SH-SY5Y (cell line): ENCODE measurements around the gene ADAT1.

Source experiments
- GATA2 ChIP-seq: IDR thresholded peaks from 2 replicates; pipeline ENCODE4 v1.6.1; 2011; ENCODE audit warnings: mild to moderate bottlenecking, low read depth, low read length
- GATA3 ChIP-seq: IDR thresholded peaks from 2 replicates; pipeline ENCODE4 v1.6.1; 2011; ENCODE audit warnings: low read depth, mild to moderate bottlenecking, low read length, moderate library complexity

The ADAT1 gene

DNA sequence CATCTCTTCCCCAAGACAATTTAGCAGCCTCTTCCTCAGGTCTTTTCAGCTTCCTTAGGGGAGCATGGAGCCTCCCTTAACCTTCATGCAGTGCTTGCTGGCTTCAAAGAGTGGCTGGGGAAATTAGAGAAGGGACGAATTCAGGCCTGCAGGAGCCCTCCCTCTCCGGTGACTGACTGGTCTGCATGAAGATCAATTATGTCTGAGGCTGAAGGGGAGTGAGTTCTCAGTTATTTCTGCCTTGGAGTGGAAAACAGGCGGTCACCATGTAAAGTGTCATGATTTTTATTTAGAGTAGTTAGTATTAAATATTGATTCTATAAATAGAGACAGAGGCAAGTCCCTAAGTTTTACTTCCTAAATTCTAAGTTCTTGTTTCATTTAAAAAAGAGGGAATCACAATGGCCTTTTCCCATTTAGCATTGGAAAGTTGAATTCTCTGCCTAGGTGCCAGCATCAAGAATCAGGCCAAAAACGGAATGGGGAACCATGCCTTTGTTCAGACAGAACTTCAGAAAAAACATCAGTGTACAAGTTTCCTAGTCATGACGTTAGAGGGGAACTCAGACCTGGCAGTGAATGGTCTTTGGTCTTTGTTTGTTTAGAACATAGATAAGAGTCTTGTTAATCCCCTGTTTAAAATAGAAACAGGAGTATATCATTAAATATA is 52.5 kb downstream of the ADAT1 start:
- no peak for TF ChIP-seq GATA3
- TF ChIP-seq GATA2, result no peak

DNA sequence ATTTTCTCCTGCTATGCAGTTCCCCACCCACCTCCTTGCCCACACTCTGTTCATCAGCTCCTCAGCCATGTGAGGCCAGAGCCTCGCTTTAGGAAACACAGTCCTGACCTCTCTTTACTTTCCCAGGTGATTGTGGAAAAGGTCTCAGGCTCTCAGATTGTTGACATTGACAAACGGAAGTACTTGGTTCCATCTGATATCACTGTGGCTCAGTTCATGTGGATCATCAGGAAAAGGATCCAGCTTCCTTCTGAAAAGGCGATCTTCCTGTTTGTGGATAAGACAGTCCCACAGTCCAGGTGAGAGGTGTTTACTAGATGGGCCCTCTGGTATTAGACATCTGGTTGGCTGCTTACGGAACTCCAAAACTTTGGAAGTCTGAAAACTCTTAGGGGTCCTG is 55.2 kb downstream of the ADAT1 start:
- TF ChIP-seq GATA2, result no peak

DNA sequence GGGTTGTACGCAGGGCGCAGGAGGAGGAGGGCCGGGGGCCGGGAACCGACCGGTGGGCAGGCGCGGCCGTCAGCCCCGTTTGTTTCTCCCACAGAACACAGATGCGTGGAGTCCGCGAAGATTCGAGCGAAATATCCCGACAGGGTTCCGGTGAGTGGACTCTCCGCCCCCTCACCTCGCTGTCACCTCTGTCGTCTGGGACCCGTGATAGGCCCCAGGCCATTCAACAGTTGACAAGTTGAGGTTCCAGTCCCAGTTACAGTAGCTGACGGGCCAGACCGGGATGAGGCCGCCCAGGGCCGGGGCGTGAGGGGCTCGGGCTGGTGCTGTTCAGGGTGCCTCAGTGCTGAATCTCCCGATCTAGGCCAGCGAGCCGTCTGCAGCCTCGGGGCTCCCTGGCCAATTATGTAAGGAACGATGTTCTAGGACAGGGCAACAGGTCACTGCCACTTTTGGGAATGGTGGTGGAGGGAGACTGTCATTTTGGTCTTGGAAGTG is 56.3 kb downstream of the ADAT1 start:
- TF ChIP-seq GATA3 (no peak), GATA2 (no peak)

DNA sequence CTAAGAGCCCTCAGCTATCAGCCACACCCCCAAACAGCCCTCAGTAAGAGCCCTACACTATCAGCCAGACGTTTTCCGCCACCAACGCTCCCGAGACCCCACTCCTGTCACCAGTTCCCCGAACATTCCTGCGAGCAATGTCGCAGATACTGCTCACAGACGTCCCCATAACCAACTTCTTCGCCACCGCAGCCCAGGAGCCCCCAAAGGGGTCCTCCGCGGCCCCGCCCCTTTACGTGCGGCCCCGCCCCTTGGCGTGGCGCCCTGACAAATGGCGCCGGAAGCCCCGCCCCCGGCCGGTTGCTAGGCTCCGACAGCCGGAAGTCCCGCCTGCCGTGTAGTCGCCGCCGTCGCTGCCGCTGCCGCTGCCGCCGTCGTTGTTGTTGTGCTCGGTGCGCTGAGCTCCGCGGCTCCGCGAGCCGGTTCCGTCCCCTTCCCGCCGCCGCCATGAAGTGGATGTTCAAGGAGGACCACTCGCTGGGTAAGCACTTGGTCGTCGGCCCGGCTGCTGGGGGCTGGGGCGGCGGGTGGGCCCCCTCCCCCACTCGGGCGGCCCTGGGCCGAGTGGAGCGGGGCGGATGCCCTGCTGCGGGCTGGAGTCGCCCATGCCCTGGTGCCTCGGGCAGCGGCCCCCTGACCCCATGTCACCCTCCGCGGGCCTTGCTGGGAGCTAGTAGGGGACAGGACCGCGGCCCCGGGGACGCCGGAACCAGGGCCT is 56.9 kb downstream of the ADAT1 start, which contains the start of gene GABARAPL2:
Gene GABARAPL2 (plus strand): TSS at position 340 of the 718 bp plus-strand sequence. CDS start 108 bp downstream, at position 448.
- TF ChIP-seq GATA3 (no peak), GATA2 (no peak)

DNA sequence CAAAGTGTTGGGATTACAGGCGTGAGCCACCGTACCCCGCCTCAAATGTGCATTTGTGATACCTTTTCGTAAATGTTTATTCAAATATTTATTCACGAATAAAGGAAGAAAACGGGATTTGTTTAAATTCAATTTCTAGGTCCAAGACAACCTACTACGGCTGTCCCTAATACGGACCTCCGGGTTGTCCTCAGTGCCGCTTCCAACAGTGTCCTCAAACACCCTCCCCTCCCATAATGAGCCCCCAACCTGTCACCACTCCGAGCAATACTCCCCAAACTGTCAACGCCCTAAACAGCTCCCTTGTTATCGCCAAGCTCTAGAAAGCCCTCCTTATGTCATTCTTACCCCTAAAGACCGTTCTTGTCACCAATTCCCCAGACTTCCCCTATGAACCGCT is 57.4 kb downstream of the ADAT1 start:
- no peak for TF ChIP-seq GATA2
- no peak for TF ChIP-seq GATA3

DNA sequence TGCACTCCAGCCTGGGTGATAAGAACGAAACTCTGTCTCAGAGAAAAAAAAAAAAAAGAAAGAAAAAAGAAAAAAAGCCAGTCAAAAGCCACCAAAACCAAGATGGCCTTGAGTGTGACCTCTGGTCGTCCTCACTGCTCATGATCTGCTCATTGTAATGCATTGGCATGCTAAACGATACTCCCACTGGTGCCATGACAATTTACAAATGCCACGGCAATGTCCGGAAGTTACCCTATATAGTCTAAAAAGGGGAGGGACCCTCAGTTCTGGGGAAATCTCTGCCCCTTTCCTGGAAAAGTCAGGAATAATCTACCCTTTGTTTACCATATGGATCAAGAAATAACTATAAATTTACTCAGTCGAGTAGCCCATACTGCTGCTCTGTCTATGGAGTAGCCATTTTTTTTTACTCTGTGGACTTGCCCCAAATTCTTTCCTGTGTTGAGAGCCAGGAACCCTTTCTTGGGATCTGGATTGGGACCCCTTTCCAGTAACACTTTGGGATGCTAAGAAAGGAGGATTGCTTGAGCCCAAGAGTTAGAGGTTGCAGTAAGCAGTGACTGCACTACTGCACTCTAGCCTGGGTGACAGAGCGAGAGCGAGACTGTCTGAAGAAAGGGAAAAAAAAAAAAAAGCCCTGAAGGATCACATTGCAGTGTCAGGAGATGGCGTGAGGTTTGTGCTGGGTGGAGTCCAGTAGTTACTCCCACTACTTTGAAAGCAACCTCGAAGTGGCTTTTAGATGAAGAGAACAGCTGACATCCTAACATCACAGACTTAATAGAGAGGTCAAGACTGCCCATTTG is 63.3 kb downstream of the ADAT1 start:
- TF ChIP-seq GATA3 (no peak), GATA2 (no peak)

DNA sequence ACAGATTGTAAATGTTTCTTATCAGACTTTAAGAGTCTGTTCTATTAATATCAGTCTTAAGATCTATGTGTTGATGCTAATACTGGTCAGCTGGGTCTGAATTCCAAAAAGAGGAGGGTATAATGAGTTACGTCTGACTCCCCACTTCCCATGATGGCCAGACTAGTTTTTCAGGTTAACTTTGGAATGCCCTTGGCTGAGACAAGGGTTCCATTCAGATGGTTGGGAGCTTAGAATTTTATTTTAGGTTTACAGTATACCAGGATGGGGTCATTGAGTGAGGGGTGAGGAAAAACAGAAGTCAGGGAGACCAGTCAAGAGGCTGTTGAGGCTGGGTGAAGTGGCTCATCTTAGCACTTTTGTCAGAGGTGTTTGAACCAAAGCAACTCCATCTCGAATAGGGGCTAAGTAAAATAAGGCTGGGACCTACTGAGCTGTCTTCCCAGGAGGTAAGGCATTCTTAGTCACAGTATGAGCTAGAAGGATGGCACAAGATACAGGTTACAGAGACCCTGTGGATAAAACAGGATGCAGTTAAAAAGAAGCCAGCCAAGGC is 64.2 kb downstream of the ADAT1 start:
- no peak for TF ChIP-seq GATA3
- no peak for TF ChIP-seq GATA2

DNA sequence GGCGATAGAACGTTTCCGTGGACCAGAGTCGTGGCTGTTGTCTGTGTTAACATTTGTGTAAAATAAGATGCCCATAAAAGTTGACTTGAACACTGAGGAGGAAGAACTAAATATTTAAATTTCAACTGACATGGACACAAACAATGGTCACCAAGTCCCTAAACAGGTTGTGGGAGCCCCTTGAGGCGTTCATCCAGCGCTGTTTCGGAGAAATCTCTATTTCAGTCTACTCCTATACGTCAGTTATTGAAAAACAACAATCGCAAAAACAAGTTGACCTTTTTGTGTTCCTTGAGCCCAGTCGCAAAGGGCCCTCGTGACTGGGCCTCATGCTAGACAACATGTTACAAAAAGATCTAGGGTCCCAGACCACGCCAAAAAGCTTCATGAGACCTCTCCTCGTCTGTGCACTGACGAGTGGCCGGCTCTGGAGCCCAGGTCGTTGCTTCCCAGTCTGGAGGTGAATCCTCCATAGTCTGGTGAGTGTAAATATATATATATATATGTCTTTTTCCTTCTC is 66.6 kb downstream of the ADAT1 start:
- TF ChIP-seq GATA3 (no peak), GATA2 (no peak)

DNA sequence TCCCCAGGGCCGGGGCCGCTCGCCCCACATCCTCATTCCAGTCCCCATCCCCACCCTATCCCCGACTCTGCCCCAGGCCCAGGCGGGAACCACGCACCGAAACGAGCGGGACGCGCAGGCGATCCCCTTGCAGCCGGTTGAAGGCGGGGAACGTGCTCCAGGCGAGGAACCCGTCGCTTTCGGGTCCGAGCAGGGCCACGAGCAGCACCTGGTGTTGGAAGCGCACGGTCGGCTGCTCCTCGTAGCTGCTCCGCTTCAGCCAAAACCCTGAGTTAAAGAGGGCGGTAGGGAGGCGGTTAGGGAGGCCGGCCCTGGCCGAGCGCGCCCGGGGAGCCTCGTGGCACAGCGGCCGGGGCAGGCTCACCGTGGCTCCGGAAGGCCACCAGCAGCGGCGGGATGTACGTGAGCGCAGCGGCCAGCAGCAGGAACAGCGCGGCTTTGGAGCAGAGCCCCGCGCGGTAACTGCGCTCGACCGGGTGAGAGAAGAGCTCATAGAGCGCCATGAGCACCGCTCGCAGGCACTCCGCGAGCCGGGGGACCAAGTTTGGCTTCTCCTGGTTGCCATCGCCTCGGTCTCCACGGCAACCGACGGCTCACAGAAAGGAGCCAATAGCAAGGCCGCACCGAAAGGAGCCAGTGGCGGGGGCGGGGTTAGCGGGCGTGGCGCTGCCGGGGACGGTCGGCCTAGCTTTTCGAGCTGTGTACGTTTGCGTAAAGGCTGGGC is 67.2 kb downstream of the ADAT1 start, which contains the start of gene TMEM231:
Gene TMEM231 (minus strand): TSS at position 546 of the 724 bp plus-strand sequence. CDS start 43 bp downstream, at position 503.
- TF ChIP-seq GATA2 (no peak), GATA3 (no peak)

DNA sequence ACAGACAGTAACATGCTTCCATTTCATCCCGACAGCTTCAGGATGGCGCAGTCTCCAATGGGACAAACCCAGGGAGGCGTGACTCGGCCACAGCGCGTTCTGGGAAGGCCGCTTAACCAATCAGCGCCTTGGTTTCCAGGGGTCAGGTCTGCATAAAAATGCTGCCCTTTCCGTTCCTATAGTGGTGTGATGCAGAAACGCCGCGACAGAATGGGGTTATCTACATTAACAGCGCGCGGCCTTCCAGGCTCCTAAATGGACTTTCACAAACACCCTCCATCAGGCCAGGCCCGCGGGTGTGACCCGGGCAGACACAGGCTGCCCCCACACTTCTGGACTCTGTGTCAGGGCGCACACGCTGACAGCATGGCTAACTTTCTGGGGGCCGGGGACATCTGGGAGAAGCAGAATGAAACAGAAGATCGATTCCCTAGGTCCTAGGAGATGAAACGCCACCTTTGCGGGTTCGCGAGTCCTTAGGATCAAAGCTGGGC is 67.8 kb downstream of the ADAT1 start:
- no peak for TF ChIP-seq GATA3
- 0 out of 2 replicates have a peak, but pooled peaks have one; percentile 9 for TF ChIP-seq GATA2

DNA sequence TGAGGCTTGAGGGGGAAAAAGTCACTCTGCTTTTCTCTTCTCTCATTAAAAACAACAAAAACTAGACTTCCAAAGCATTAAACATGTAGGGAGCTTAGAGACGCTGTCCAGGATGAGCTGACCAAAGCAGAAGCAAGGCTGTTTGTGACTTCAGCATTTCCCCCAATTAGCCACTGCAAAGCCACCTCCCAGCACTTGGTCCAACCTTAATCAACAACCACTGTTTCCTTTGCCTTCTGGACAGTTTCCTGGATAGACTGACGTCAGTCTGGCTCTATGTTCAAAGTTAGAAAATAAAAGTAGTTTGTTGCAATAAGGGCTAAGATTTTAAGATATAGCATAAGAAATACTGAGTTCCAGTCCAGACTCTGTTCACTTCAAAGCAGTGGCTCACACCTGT is 70.1 kb downstream of the ADAT1 start:
- TF ChIP-seq GATA2, result no peak
- TF ChIP-seq GATA3, result no peak

DNA sequence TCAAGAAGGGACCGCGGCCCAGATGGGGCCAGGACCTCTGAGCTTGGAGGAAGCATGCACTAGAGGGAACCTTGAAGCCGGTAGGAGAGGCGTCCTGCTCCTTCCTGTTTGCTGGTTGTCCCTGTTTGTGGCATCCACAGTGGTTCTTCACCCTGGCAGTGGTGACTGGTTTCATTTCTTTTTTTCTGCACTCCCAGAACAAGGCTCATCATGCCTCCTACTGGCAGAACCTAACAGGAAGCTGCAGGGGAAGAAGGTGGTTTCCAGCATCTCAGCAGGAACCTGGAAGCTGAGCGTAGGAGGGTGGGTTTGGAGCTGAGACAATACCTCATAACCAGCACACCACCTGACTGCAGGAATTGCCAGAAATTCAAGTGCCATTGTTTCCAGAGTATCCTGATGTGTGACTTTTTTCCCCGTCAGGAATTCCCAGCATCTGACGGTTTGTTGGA is 72.8 kb downstream of the ADAT1 start:
- TF ChIP-seq GATA3 (no peak), GATA2 (no peak)
